ENCODE data around the gene MAD1L1.

Gene MAD1L1

GRCh38 chr7:1959305-1959704, 273.4 kb downstream of the MAD1L1 start:
- no peaks in the 10 kb centered on the region; the same call in 1 of the 2 replicates for H3K36me3 ChIP-seq (ENCODE audit: low read length)
- no peaks in the 10 kb centered on the region for H3F3A ChIP-seq (ENCODE audit: insufficient read depth)
- H3K79me2 ChIP-seq (ENCODE audit: insufficient read depth, low read length) = no peaks in the 10 kb centered on the region
- no peak overlapping the region for H3K27ac ChIP-seq (ENCODE audit: low read depth, low read length)
- H2AFZ ChIP-seq (ENCODE audit: low read depth, low read length, severe bottlenecking) = no peak overlapping the region
- no peaks in the 10 kb centered on the region for H3K9me2 ChIP-seq (replicated peaks; ENCODE audit: insufficient read depth, low read length)
- H4K20me1 ChIP-seq (ENCODE audit: low read depth, low read length) = no peaks in the 10 kb centered on the region
- no peak overlapping the region for H3K9ac ChIP-seq (ENCODE audit: low read length)
- H3K4me2 ChIP-seq (ENCODE audit: low read depth, low read length, poor library complexity, severe bottlenecking) = no peak overlapping the region
- no peak overlapping the region for H3K4me3 ChIP-seq (ENCODE audit: insufficient read depth, low read length, poor library complexity, severe bottlenecking)
- no peaks in the 10 kb centered on the region for H3K9me3 ChIP-seq (ENCODE audit: insufficient read depth, low read length)
- no peak for TF ChIP-seq CTCF (IDR thresholded peaks at IDR 0.05; ENCODE audit: insufficient read depth, low read length, poor library complexity, severe bottlenecking)
- no peak for TF ChIP-seq EZH2phosphoT487 (conservative IDR thresholded peaks at IDR 0.05; ENCODE audit: low read length)
- H3K27me3 ChIP-seq (ENCODE audit: low read length) = no peaks in the 10 kb centered on the region

GRCh38 chr7:1957471-1958225, 275.1 kb downstream of the MAD1L1 start:
- Histone ChIP-seq H3K9ac (ENCODE audit: low read length) (no peak overlapping the region), H3K9me3 (ENCODE audit: insufficient read depth, low read length) (no peaks in the 10 kb centered on the region), H3K4me2 (ENCODE audit: low read depth, low read length, poor library complexity, severe bottlenecking) (no peak overlapping the region), H3K27ac (ENCODE audit: low read depth, low read length) (no peak overlapping the region), H3K79me2 (ENCODE audit: insufficient read depth, low read length) (no peaks in the 10 kb centered on the region), H3K9me2 (replicated peaks; ENCODE audit: insufficient read depth, low read length) (no peaks in the 10 kb centered on the region), H3K36me3 (ENCODE audit: low read length) (no peaks in the 10 kb centered on the region; the same call in 1 of the 2 replicates), H4K20me1 (ENCODE audit: low read depth, low read length) (no peaks in the 10 kb centered on the region), H3K4me3 (ENCODE audit: insufficient read depth, low read length, poor library complexity, severe bottlenecking) (no peak overlapping the region), H3F3A (ENCODE audit: insufficient read depth) (no peaks in the 10 kb centered on the region), H2AFZ (ENCODE audit: low read depth, low read length, severe bottlenecking) (no peak overlapping the region), H3K27me3 (ENCODE audit: low read length) (no peaks in the 10 kb centered on the region)
- no peak for TF ChIP-seq EZH2phosphoT487 (conservative IDR thresholded peaks at IDR 0.05; ENCODE audit: low read length)
- TF ChIP-seq CTCF (IDR thresholded peaks at IDR 0.05; ENCODE audit: insufficient read depth, low read length, poor library complexity, severe bottlenecking) = no peak

GRCh38 chr7:1956611-1957470, 275.9 kb downstream of the MAD1L1 start:
- no peak overlapping the region for H2AFZ ChIP-seq (ENCODE audit: low read depth, low read length, severe bottlenecking)
- H3K27ac ChIP-seq (ENCODE audit: low read depth, low read length) = no peak overlapping the region
- no peak for TF ChIP-seq EZH2phosphoT487 (conservative IDR thresholded peaks at IDR 0.05; ENCODE audit: low read length)
- TF ChIP-seq CTCF (IDR thresholded peaks at IDR 0.05; ENCODE audit: insufficient read depth, low read length, poor library complexity, severe bottlenecking) = no peak
- H3K9me3 ChIP-seq (ENCODE audit: insufficient read depth, low read length) = no peaks in the 10 kb centered on the region
- H3K27me3 ChIP-seq (ENCODE audit: low read length) = no peaks in the 10 kb centered on the region
- H4K20me1 ChIP-seq (ENCODE audit: low read depth, low read length) = no peaks in the 10 kb centered on the region
- no peak overlapping the region for H3K4me3 ChIP-seq (ENCODE audit: insufficient read depth, low read length, poor library complexity, severe bottlenecking)
- H3K9me2 ChIP-seq (replicated peaks; ENCODE audit: insufficient read depth, low read length) = no peaks in the 10 kb centered on the region
- H3K4me2 ChIP-seq (ENCODE audit: low read depth, low read length, poor library complexity, severe bottlenecking) = no peak overlapping the region
- no peaks in the 10 kb centered on the region for H3F3A ChIP-seq (ENCODE audit: insufficient read depth)
- H3K36me3 ChIP-seq (ENCODE audit: low read length) = no peaks in the 10 kb centered on the region
- no peak overlapping the region for H3K9ac ChIP-seq (ENCODE audit: low read length)
- H3K79me2 ChIP-seq (ENCODE audit: insufficient read depth, low read length) = no peaks in the 10 kb centered on the region
